ENCODE results near the gene PRTFDC1. TPM values are rescaled to one million over a fixed set of nuclear protein-coding genes. Genes with fewer than 3 reads are reported as not detected.

Gene PRTFDC1
- total RNA-seq, 1 donor from 2014 or later = 1.5 TPM

- no peak for DNase-seq
- intact Hi-C loops (cut with micrococcal nuclease) = no loop called here
- Histone ChIP-seq H3K4me1 (peaks cover 11% of the 10 kb centered on the region), H3K36me3 (no peaks in the 10 kb centered on the region), H3K27ac (replicated peaks) (no peak overlapping the region), H3K27me3 (ENCODE audit: low read depth) (no peaks in the 10 kb centered on the region), H3K9me3 (replicated peaks) (no peaks in the 10 kb centered on the region), H3K4me3 (no peak overlapping the region)
- TF ChIP-seq, protein P1, sequence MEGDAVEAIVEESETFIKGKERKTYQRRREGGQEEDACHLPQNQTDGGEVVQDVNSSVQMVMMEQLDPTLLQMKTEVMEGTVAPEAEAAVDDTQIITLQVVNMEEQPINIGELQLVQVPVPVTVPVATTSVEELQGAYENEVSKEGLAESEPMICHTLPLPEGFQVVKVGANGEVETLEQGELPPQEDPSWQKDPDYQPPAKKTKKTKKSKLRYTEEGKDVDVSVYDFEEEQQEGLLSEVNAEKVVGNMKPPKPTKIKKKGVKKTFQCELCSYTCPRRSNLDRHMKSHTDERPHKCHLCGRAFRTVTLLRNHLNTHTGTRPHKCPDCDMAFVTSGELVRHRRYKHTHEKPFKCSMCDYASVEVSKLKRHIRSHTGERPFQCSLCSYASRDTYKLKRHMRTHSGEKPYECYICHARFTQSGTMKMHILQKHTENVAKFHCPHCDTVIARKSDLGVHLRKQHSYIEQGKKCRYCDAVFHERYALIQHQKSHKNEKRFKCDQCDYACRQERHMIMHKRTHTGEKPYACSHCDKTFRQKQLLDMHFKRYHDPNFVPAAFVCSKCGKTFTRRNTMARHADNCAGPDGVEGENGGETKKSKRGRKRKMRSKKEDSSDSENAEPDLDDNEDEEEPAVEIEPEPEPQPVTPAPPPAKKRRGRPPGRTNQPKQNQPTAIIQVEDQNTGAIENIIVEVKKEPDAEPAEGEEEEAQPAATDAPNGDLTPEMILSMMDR (IDR thresholded peaks at IDR 0.05; ENCODE audit: borderline replicate concordance) = no peak
Measured at GRCh38 chr10:24886290-24886680, 66.1 kb downstream of the PRTFDC1 start.

GRCh38 chr10:24885551-24886289, 66.7 kb downstream of the PRTFDC1 start:
- no peak for DNase-seq
- Histone ChIP-seq H3K36me3 (no peaks in the 10 kb centered on the region), H3K4me3 (no peak overlapping the region), H3K27ac (replicated peaks) (no peak overlapping the region), H3K27me3 (ENCODE audit: low read depth) (no peaks in the 10 kb centered on the region), H3K9me3 (replicated peaks) (no peaks in the 10 kb centered on the region), H3K4me1 (peaks cover 11% of the 10 kb centered on the region)
- TF ChIP-seq, protein P1 (IDR thresholded peaks at IDR 0.05; ENCODE audit: borderline replicate concordance) = no peak
- intact Hi-C loops (cut with micrococcal nuclease) = no loop called here

DNA sequence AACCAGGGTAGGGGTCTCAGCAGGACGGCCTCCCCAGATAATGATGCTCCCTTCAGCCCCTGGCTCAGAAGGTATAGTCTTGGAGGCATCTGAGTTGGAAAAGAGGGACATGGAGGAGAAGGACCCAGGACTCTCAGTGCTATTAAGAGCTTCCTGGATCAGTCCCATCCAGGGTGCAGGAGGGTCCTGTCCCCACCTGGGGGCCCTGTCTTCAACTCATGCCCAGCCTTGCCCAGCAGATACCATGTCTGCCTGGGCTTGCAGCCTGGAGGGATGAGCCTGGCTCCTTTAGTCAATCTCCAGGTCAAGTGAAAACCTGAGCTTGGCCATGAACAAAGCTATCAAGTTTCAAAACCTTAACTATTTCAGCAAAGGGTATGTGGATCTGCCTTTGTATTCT, 67.6 kb downstream of the PRTFDC1 start:
- DNase-seq = no peak
- Histone ChIP-seq H3K36me3 (no peaks in the 10 kb centered on the region), H3K4me1 (peaks cover 5% of the 10 kb centered on the region), H3K27ac (replicated peaks) (no peak overlapping the region), H3K27me3 (ENCODE audit: low read depth) (no peaks in the 10 kb centered on the region), H3K9me3 (replicated peaks) (no peaks in the 10 kb centered on the region), H3K4me3 (no peak overlapping the region)
- TF ChIP-seq, protein P1 (IDR thresholded peaks at IDR 0.05; ENCODE audit: borderline replicate concordance) = no peak
- intact Hi-C loops (cut with micrococcal nuclease) = no loop called here

- Histone ChIP-seq H3K4me1 (no peaks in the 10 kb centered on the region), H3K27me3 (ENCODE audit: low read depth) (no peaks in the 10 kb centered on the region), H3K27ac (replicated peaks) (no peak overlapping the region), H3K4me3 (no peak overlapping the region), H3K9me3 (replicated peaks) (no peaks in the 10 kb centered on the region), H3K36me3 (no peaks in the 10 kb centered on the region)
- TF ChIP-seq, protein P1 (IDR thresholded peaks at IDR 0.05; ENCODE audit: borderline replicate concordance) = no peak
- intact Hi-C loops (cut with micrococcal nuclease) = no loop called here
- DNase-seq = no peak
Measured at GRCh38 chr10:24884316-24884715, 68.1 kb downstream of the PRTFDC1 start.

DNA sequence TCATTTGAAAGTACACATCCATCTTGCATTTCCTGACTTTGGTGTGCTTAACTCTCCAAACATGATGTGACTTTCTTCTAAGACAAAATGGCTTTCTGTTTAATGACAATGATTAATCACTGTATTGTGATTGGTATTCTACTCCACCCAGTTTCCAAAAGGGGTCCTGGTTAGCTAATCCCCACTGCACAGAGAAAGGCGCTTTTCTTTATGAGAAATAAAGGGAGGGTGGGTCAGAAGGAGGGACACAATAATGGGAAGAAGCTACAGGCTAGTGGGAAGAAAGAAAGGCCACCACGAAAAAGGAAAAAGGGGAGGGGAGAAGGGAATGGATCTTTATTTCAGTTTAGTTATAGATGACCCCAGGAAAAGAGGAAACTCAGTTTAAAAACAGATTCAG, 69.2 kb downstream of the PRTFDC1 start:
- no peaks in the 10 kb centered on the region for H3K27me3 ChIP-seq (ENCODE audit: low read depth)
- no peak overlapping the region for H3K4me3 ChIP-seq
- H3K27ac ChIP-seq (replicated peaks) = no peak overlapping the region

More for the DNA sequence above, 69.2 kb downstream of the PRTFDC1 start:
- TF ChIP-seq, protein P1 (IDR thresholded peaks at IDR 0.05; ENCODE audit: borderline replicate concordance) = no peak
- no peaks in the 10 kb centered on the region for H3K4me1 ChIP-seq
- intact Hi-C loops (cut with micrococcal nuclease) = no loop called here
- DNase-seq = no peak
- H3K9me3 ChIP-seq (replicated peaks) = no peaks in the 10 kb centered on the region
- no peaks in the 10 kb centered on the region for H3K36me3 ChIP-seq
